Putamen (tissue), 1 donor: ENCODE data around the gene USP15.
"Not testable (repeated sequence)": the region's sequence is repeated elsewhere in the genome, so short reads cannot be mapped to it uniquely, and the experiment has no call there.

ENCODE experiments used
- DNase-seq: peaks from one replicate; pipeline ENCODE4 v3.0.0-alpha.2; 2016; ENCODE audit warnings: low spot score

USP15 gene

DNA sequence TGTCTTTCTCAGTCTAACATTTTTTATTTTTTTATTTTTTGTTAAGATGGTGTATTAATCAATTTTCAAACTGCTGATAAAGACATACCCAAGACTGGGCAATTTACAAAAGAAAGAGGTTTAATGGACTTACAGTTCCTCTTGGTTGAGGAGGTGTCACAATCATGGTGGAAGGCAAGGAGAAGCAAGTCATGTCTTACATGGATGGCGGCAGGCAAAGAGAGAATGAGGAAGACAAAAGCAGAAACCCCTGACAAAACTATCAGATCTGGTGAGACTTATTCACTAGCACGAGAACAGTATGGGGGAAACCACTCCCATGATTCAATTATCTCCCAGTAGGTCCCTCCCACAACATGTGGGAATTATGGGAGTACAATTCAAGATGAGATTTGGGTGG, 195.2 kb downstream of the USP15 start:
- not testable (repeated sequence) for DNase-seq

DNA sequence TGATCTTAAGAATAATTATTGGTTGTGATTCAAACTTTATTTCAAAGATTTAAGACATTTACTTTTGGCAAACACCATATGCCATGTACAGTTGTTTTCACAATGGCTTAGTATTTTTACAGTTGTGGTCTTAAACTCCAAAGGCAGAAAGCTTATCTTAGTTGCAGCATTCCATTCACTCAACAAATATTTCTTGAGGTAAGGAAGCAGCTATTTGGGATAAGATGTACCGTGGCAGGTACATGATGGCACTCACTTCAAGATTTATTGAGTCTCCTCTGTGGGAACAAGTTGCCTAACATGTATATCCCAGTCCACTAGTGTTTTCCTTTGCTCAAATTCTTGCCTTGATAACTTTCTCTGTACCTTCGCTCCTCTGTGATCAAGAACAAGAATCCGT, 198.4 kb downstream of the USP15 start:
- no peak for DNase-seq

DNA sequence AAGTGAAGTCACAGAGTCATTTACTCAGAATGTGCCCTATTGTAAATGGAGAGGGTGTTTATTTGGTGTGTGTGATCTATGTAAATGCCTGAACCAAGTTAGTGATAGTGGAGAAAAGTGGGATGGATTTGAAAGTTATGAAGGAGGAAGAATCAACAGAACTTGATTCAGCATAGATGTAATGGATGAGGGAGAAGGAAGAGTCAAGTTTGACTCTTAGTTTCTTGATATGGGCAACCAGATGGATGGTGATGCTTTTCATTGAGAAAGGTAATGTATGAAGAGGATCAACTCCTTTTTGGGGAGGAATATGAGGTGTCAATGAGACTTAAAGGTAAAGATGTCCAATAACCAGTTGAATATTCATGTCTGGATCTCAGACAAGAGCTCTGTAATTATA, 199.8 kb downstream of the USP15 start:
- DNase-seq: no peak

DNA sequence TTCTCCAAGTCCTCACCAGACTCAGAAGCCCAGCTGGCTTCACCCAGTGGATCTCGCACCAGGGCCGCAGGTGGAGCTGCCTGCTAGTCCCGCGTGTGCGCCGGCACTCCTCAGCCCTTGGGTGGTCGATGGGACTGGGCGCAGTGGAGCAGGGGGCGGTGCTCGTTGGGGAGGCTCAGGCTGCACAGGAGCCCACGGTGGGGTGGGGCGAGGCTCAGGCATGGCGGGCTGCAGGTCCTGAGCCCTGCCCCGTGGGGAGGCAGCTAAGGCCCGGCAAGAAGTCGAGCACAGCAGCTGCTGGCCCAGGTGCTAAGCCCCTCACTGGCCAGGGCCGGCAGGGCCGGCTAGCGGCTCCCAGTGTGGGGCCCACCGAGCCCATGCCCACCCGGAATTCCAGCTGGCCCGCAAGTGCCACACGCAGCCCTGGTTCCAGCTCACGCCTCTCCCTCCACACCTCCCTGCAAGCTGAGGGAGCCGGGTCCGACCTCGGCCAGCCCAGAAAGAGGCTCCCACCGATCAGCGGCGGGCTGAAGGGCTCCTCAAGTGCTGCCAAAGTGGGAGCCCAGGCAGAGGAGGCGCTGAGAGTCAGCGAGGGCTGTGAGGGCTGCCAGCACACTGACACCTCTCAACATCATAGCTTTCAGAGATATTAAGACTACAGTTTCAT, 201.1 kb downstream of the USP15 start:
- not testable (repeated sequence) for DNase-seq

DNA sequence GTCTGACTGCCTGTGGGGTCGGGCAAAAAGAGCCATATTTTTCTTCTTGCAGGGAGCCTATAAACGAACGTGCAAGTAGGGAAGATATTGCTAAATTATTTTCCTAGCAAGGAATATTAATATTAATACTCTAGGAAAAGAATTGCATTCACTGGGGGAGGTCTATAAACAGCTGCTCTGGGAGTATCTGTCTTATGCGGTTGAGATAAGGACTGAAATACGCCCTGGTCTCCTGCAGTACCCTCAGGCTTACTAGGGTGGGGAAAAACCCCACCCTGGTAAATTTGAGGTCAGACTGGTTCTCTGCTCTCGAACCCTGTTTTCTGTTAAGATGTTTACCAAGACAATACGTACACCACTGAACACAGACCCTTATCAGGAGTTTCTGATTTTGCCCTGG, 203.0 kb downstream of the USP15 start:
- DNase-seq: not testable (repeated sequence)
